Right ventricle myocardium inferior (tissue), 1 donor: ENCODE data around the gene ZCCHC24. TPM values are rescaled to one million over a fixed set of nuclear protein-coding genes. Genes with fewer than 3 reads are reported as not detected.

Experiments
- ATAC-seq: fragments of 200-7000 bp; cut with Tn5 transposase; one replicate; pipeline ENCODE4 v1.9.1; 2020; ENCODE audit warnings: mild to moderate bottlenecking, moderate library complexity
- DNase-seq: peaks from one replicate; pipeline ENCODE4 v3.0.0; 2021; ENCODE audit errors: missing footprints
- intact Hi-C: fragments of 100-400 bp; cut with DNase I; formaldehyde crosslinking; loops from one replicate; pipeline ENCODE4 v1.11.0; 2022
- total RNA-seq: library from RNA; stranded (reverse); fragmentation: NEBNext Ultra II Directional; extraction: Animal tissue kit (Norgen Biotek cat#: 25700); gene quantifications from one replicate; pipeline ENCODE4 v1.2.1, GENCODE V29; 2021
- donor health status: DM: no; HTN: yes; CAD: no; lungs with severe emphysema.

The ZCCHC24 gene
- total RNA-seq, 1 donor from 2014 or later: 60.1 TPM

GRCh38 chr10:79380946-79381721, 64.3 kb downstream of the ZCCHC24 start:
- intact Hi-C loops: loop anchor here (5.0 kb wide), 1 partner anchor 66 kb away; the partner anchor contains the start of gene ZCCHC24
- DNase-seq (no peak), ATAC-seq (no peak)

- peak; percentile 69 for DNase-seq
- intact Hi-C loops: loop anchor here (5.0 kb wide), 1 partner anchor 67 kb away; the partner anchor contains the start of gene ZCCHC24
These were observed 65.1 kb downstream of the ZCCHC24 start for GRCh38 chr10:79380125-79380945.

GRCh38 chr10:79379512-79380124, 65.8 kb downstream of the ZCCHC24 start:
- ATAC-seq (peak; percentile 45), DNase-seq (no peak)
- intact Hi-C loops: loop anchor here (5.0 to 10.0 kb wide), 2 partner anchors 68 to 225 kb away; partner anchors contain the start of gene ZCCHC24

More at GRCh38 chr10:79380125-79380945, 65.1 kb downstream of the ZCCHC24 start:
- peak; percentile 61 for ATAC-seq

GRCh38 chr10:79378647-79379511, 66.5 kb downstream of the ZCCHC24 start:
- ATAC-seq: no peak
- intact Hi-C loops: loop anchor here (10.0 kb wide), 1 partner anchor 226 kb away; no protein-coding TSS in a partner anchor
- no peak for DNase-seq

- intact Hi-C loops: loop anchor here (10.0 kb wide), 1 partner anchor 226 kb away; no protein-coding TSS in a partner anchor
- DNase-seq (no peak), ATAC-seq (no peak)
These were observed 67.1 kb downstream of the ZCCHC24 start for GRCh38 chr10:79378383-79378646.

GRCh38 chr10:79377557-79378382, 67.7 kb downstream of the ZCCHC24 start:
- no peak for DNase-seq
- no peak for ATAC-seq
- intact Hi-C loops: loop anchor here (10.0 kb wide), 1 partner anchor 227 kb away; no protein-coding TSS in a partner anchor

GRCh38 chr10:79376751-79377556, 68.5 kb downstream of the ZCCHC24 start:
- DNase-seq (no peak), ATAC-seq (no peak)
- intact Hi-C loops: loop anchor here (10.0 kb wide), 1 partner anchor 228 kb away; no protein-coding TSS in a partner anchor

GRCh38 chr10:79376078-79376628, 69.3 kb downstream of the ZCCHC24 start:
- no peak for DNase-seq
- intact Hi-C loops: loop anchor here (10.0 kb wide), 1 partner anchor 229 kb away; no protein-coding TSS in a partner anchor
- ATAC-seq: no peak

GRCh38 chr10:79375321-79376077, 69.9 kb downstream of the ZCCHC24 start:
- no peak for DNase-seq
- intact Hi-C loops: loop anchor here (10.0 kb wide), 1 partner anchor 229 kb away; no protein-coding TSS in a partner anchor
- no peak for ATAC-seq

GRCh38 chr10:79374312-79375191, 70.9 kb downstream of the ZCCHC24 start:
- ATAC-seq (peak; percentile 52), DNase-seq (peak; percentile 87)
- intact Hi-C loops: loop anchor here (1.0 to 10.0 kb wide), 3 partner anchors 93 to 230 kb away; no protein-coding TSS in a partner anchor

- DNase-seq: no peak
- intact Hi-C loops: loop anchor here (10.0 kb wide), 1 partner anchor 232 kb away; no protein-coding TSS in a partner anchor
These were observed 72.6 kb downstream of the ZCCHC24 start for GRCh38 chr10:79372871-79373270.

GRCh38 chr10:79367426-79368189, 77.8 kb downstream of the ZCCHC24 start:
- no peak for DNase-seq
- intact Hi-C loops: no loop called here
- no peak for ATAC-seq

More at GRCh38 chr10:79372871-79373270, 72.6 kb downstream of the ZCCHC24 start:
- no peak for ATAC-seq

GRCh38 chr10:79361726-79362397, 83.6 kb downstream of the ZCCHC24 start:
- ATAC-seq (no peak), DNase-seq (no peak)
- intact Hi-C loops: no loop called here
